ENCODE results near the gene CHAD.

DNA sequence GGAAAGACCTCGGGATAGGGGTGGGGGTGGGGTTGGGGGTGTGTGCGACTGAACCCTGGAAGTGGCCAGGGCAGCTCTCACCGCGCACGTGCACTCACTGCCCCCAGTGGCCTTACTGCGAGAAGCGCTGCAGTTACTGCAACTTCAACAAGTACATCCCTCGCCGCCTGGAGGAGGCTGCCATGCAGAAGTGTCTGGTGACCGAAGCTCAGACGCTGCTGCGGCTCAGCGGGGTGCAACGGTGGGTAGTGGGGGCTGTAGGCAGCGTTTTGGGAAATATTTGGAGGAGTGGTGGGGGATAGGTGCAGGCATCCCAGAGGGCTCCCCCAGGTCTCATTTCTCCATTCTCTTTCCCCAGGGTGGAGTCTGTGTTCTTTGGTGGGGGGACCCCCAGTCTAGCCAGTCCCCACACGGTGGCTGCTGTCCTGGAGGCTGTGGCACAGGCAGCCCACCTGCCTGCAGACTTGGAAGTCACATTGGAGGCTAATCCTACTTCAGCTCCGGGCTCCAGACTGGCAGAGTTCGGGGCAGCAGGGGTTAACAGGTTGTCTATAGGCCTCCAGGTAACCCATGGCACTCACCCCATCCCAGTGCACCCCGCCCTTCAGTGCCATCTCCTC is 11.0 kb upstream of the CHAD start:
- TF ChIP-seq YY2 (tag by site-specific recombination; IDR thresholded peaks at IDR 0.05) = no peak
- no peak for TF ChIP-seq ZBTB1 (tag by site-specific recombination; IDR thresholded peaks at IDR 0.05)
- TF ChIP-seq CTCF (tag by site-specific recombination; IDR thresholded peaks at IDR 0.05) = peak; percentile 80
- TF ChIP-seq, protein P1, sequence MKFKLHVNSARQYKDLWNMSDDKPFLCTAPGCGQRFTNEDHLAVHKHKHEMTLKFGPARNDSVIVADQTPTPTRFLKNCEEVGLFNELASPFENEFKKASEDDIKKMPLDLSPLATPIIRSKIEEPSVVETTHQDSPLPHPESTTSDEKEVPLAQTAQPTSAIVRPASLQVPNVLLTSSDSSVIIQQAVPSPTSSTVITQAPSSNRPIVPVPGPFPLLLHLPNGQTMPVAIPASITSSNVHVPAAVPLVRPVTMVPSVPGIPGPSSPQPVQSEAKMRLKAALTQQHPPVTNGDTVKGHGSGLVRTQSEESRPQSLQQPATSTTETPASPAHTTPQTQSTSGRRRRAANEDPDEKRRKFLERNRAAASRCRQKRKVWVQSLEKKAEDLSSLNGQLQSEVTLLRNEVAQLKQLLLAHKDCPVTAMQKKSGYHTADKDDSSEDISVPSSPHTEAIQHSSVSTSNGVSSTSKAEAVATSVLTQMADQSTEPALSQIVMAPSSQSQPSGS (tag by site-specific recombination; IDR thresholded peaks at IDR 0.05; ENCODE audit: low read depth) = no peak
- no peak for TF ChIP-seq ZNF121 (tag by site-specific recombination; IDR thresholded peaks at IDR 0.05)
- no peak for TF ChIP-seq ZNF274 (IDR thresholded peaks at IDR 0.05; ENCODE audit: low read length)
- TF ChIP-seq ZNF274 (tag by site-specific recombination; IDR thresholded peaks at IDR 0.05; ENCODE audit: borderline replicate concordance) = no peak
- no peak for TF ChIP-seq ZNF561 (tag by site-specific recombination; IDR thresholded peaks at IDR 0.05; ENCODE audit: borderline replicate concordance)
